ENCODE data around the gene STK32C. TPM values are rescaled to one million over a fixed set of nuclear protein-coding genes. Genes with fewer than 3 reads are reported as not detected.

The STK32C gene
- total and polyA plus RNA-seq, 2 donors from 2014 or later, result 11.6 to 14.4 TPM

DNA sequence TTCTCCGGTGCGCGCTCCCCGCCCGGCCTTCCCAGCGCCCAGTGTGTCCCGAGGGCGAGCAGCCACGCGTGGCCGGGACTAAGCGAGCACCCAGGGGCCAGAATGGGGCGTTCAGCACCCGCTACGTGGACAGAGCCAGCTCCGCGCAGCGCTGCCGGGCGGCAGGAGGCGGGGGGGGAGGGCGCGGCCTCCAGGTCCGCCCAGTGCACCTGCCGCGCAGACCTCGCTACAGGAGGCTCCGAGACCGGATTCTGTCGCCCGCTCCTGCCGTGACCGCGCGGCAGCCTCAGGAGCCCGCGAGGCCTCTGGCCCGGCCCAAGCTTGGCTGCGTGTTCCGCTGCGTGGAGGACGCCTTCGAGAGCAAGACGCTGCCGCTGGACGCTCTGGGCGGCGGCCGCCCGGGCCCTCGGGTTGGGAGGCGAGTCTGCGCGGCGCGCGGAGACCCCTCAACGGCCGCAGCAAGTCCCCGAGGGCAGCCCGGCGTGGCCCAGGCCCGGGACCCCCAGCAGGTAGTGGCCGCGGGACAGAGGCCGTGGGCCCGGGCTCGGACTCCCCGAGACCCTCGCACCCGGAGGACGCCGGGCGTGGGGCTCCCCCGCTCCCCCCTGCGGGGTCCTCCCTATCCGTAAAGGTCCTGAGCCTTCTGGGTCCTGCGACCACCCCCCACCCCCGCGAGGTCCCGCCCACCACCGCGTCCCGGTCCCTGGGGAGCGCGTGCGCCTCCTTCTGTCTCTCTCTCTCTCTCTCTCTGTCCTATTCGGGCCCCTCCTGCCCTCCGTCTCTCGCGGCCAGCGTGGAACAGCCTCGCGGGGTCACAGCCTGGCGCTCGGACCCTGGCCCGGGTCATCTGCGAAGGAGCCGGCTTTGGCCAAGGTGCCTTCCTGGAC is 121.9 kb downstream of the STK32C start:
- DNase-seq (peak; percentile 76 to 84 (median 82)), FAIRE-seq (no peak)
- Histone ChIP-seq H3K9me3 (ENCODE audit: control insufficient read depth in 2 of 3, insufficient read depth in 1 of 3, low read length in 3 of 3) (peaks cover 0 to under 1% (median 0%) of the 10 kb centered on the region in 3 donors), H3K4me1 (ENCODE audit: control insufficient read depth in 2 of 3, insufficient read depth in 2 of 3, low read depth in 1 of 3, low read length in 3 of 3) (peaks cover 0 to 4% (median 0%) of the 10 kb centered on the region in 3 donors), H3K36me3 (ENCODE audit: control insufficient read depth in 2 of 3, insufficient read depth in 3 of 3, low read length in 3 of 3) (no peaks in the 10 kb centered on the region), H3K27me3 (ENCODE audit: control insufficient read depth, insufficient read depth, low read length) (peaks cover 2% of the 10 kb centered on the region), H3K9ac (ENCODE audit: low read length in 3 of 3) (no peak overlapping the region), H3K27ac (ENCODE audit: low read depth in 2 of 2, low read length in 2 of 2) (no peak overlapping the region), H3K4me3 (ENCODE audit: low read length in 3 of 3) (no peak overlapping the region)
- TF ChIP-seq, protein P1, sequence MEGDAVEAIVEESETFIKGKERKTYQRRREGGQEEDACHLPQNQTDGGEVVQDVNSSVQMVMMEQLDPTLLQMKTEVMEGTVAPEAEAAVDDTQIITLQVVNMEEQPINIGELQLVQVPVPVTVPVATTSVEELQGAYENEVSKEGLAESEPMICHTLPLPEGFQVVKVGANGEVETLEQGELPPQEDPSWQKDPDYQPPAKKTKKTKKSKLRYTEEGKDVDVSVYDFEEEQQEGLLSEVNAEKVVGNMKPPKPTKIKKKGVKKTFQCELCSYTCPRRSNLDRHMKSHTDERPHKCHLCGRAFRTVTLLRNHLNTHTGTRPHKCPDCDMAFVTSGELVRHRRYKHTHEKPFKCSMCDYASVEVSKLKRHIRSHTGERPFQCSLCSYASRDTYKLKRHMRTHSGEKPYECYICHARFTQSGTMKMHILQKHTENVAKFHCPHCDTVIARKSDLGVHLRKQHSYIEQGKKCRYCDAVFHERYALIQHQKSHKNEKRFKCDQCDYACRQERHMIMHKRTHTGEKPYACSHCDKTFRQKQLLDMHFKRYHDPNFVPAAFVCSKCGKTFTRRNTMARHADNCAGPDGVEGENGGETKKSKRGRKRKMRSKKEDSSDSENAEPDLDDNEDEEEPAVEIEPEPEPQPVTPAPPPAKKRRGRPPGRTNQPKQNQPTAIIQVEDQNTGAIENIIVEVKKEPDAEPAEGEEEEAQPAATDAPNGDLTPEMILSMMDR (IDR thresholded peaks at IDR 0.05; ENCODE audit: borderline replicate concordance, extremely low read depth, insufficient read depth), result no peak
- intact Hi-C loops (cut with DNase I), result no loop called here

DNA sequence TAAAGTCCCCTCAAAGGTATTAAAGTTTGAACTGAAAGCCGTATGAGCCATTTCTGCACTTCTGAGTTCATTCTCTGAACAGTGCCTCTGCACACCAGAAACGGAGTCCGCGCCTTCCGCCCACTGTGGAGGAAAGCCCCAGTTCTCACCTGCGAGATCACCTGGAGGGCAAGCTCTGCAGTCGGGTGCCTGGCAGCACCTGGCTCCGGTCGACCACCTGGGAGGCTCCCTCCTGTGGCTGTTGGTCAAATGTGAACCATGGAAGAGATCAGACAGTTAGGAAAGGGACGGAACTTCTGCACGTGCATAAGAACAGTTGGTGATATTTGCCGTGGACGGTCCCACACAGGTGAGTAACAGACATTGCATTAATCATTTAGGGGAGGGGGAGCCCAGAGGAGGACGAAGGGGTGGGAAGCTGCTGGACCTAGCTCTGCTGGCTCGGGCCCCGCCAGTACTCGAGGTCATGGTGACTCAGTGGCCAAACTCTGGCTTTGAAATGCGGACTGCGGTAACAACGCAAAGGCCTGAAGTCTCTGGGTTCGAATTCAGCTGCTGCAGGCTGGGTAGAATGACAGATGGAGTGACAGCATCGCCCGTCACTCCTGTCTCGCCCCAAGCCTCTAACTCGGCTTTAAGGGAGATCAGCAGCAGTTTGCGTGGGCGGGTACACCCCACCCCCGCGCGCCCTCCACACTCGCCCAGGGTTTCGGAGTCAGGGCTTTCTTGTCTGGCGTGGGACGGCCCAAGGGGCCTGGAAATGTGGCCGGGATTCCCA is 122.7 kb downstream of the STK32C start:
- FAIRE-seq (no peak), DNase-seq (peak in 1 of 5 donors; percentile 33)
- Histone ChIP-seq H3K9ac (ENCODE audit: low read length in 3 of 3) (no peak overlapping the region), H3K9me3 (ENCODE audit: control insufficient read depth in 2 of 3, insufficient read depth in 1 of 3, low read length in 3 of 3) (peaks cover 0 to 1% (median 0%) of the 10 kb centered on the region in 3 donors), H3K4me1 (ENCODE audit: control insufficient read depth in 2 of 3, insufficient read depth in 2 of 3, low read depth in 1 of 3, low read length in 3 of 3) (peaks cover 0 to 4% (median 0%) of the 10 kb centered on the region in 3 donors), H3K27me3 (ENCODE audit: control insufficient read depth, insufficient read depth, low read length) (peaks cover 2% of the 10 kb centered on the region), H3K27ac (ENCODE audit: low read depth in 2 of 2, low read length in 2 of 2) (no peak overlapping the region), H3K4me3 (ENCODE audit: low read length in 3 of 3) (no peak overlapping the region), H3K36me3 (ENCODE audit: control insufficient read depth in 2 of 3, insufficient read depth in 3 of 3, low read length in 3 of 3) (no peaks in the 10 kb centered on the region)
- TF ChIP-seq, protein P1 (IDR thresholded peaks at IDR 0.05; ENCODE audit: borderline replicate concordance, extremely low read depth, insufficient read depth), result no peak
- intact Hi-C loops (cut with DNase I), result no loop called here

DNA sequence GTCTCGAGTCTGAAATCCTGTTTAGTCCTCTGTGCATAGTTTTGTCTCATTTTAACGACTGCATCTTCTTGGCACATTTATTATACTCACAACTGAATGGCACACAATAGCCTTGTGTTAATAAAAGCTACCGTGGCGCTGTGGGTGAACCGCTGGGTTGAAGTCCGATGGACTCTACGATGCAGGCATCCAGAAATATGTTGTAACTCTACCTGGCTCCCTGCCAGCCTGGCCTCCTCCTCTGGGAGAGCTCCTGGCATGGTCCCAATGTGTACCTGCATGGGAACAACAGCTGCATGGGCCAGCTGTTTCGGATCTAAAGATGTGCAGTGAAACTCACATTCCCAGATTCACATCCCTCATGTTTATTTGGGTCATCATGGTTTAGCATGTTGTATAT is 124.7 kb downstream of the STK32C start:
- FAIRE-seq (no peak), DNase-seq (peak in 1 of 5 donors; percentile 29)
- TF ChIP-seq, protein P1 (IDR thresholded peaks at IDR 0.05; ENCODE audit: borderline replicate concordance, extremely low read depth, insufficient read depth), result no peak
- Histone ChIP-seq H3K36me3 (ENCODE audit: control insufficient read depth in 2 of 3, insufficient read depth in 3 of 3, low read length in 3 of 3) (no peaks in the 10 kb centered on the region), H3K27me3 (ENCODE audit: control insufficient read depth, insufficient read depth, low read length) (peaks cover 2% of the 10 kb centered on the region), H3K9me3 (ENCODE audit: control insufficient read depth in 2 of 3, insufficient read depth in 1 of 3, low read length in 3 of 3) (peaks cover 0 to 1% (median 0%) of the 10 kb centered on the region in 3 donors), H3K4me1 (ENCODE audit: control insufficient read depth in 2 of 3, insufficient read depth in 2 of 3, low read depth in 1 of 3, low read length in 3 of 3) (peaks cover 0 to 4% (median 0%) of the 10 kb centered on the region in 3 donors), H3K27ac (ENCODE audit: low read depth in 2 of 2, low read length in 2 of 2) (no peak overlapping the region), H3K9ac (ENCODE audit: low read length in 3 of 3) (no peak overlapping the region), H3K4me3 (ENCODE audit: low read length in 3 of 3) (no peak overlapping the region)
- intact Hi-C loops (cut with DNase I), result no loop called here
